HepG2 (cell line): ENCODE results near the gene BLOC1S4. TPM values are rescaled to one million over a fixed set of nuclear protein-coding genes. Genes with fewer than 3 reads are reported as not detected.
"Not testable (repeated sequence)": the region's sequence is repeated elsewhere in the genome, so short reads cannot be mapped to it uniquely, and the experiment has no call there.

Experiments
- ATAC-seq: fragments of 200-7000 bp; cut with Tn5 transposase; 3 replicates; pipeline ENCODE4 v1.9.1; 2020; ENCODE audit warnings: mild to moderate bottlenecking, moderate library complexity
- BruUV-seq: library from RNA; stranded (reverse); fragments of 400-500 nt; replicated peaks from 2 replicates; lab custom pipeline; 2021; lab: Mats Ljungman, UMichigan
- CTCF ChIA-PET: fragments of 300-600 bp; formaldehyde crosslinking; extraction: SDS; loops from one replicate; lab custom pipeline; 2021; ENCODE audit warnings: low total read pairs, inconsistent platforms, low intra/inter-chr PET ratio; lab: Yijun Ruan, JAX
- POLR2A ChIA-PET: fragments of 350-600 bp; sonication (Branson Sonifier 250); formaldehyde crosslinking; loops from one replicate; lab custom pipeline; 2020; ENCODE audit warnings: antibody characterized with exemption, inconsistent platforms; lab: Yijun Ruan, JAX
- DNase-seq: peaks from one replicate; pipeline ENCODE4 v3.0.0-alpha.2; 2015; ENCODE audit warnings: low spot score
- FAIRE-seq: peaks from 3 replicates; lab custom pipeline; 2011; peaks lifted over from hg19 to GRCh38; lab: Jason Lieb, UNC
- H2AFZ ChIP-seq: one replicate; pipeline ENCODE4 v1.6.1; 2011; ENCODE audit warnings: low read length, inconsistent platforms
- H3K27ac ChIP-seq: fragments of 300-600 bp; 3 replicates; pipeline ENCODE4 v1.8.0; 2011; ENCODE audit warnings: mixed run types, mild to moderate bottlenecking, mixed read lengths, low read length, inconsistent platforms; ENCODE audit not compliant: insufficient read depth; ENCODE audit errors: extremely low read length
- H3K27me3 ChIP-seq, 2 experiments: fragments of 200-600 bp in 1 of 2; 2 replicates in 1 of 2; 3 replicates in 1 of 2; pipeline versions ENCODE4 v1.6.0 to v1.8.0; 2011; ENCODE audit warnings: low read length in 2 of 2, mild to moderate bottlenecking in 2 of 2, moderate library complexity in 2 of 2, inconsistent platforms in 1 of 2; ENCODE audit not compliant: insufficient read depth in 2 of 2, control insufficient read depth in 1 of 2
- H3K36me3 ChIP-seq, 2 experiments: fragments of 200-600 bp in 1 of 2; replicated peaks in 1 of 2; 2 replicates in 1 of 2; 3 replicates in 1 of 2; pipeline versions ENCODE4 v1.5.1 to v1.8.0; 2011; ENCODE audit warnings: low read length in 2 of 2, inconsistent platforms in 1 of 2; ENCODE audit not compliant: insufficient read depth in 2 of 2, control insufficient read depth in 1 of 2
- H3K4me1 ChIP-seq: 2 replicates; pipeline ENCODE4 v1.5.1; 2012; ENCODE audit warnings: low read length, inconsistent platforms; ENCODE audit not compliant: insufficient read depth
- H3K4me2 ChIP-seq: 2 replicates; pipeline ENCODE4 v1.6.0; 2011; ENCODE audit warnings: low read depth, low read length, inconsistent platforms
- H3K4me3 ChIP-seq, 3 experiments: fragments of 200-600 bp in 1 of 3; sonication (generic), shearing (Covaris generic) in 1 of 3; replicated peaks in 1 of 3; 2 replicates each; pipeline ENCODE4 v1.5.1; 2011 to 2016; ENCODE audit warnings: low read length in 3 of 3, inconsistent platforms in 2 of 3, low read depth in 2 of 3, mild to moderate bottlenecking in 2 of 3, control low read depth in 1 of 3, mixed read lengths in 1 of 3; ENCODE audit not compliant: insufficient read depth in 1 of 3
- H3K79me2 ChIP-seq: one replicate; pipeline ENCODE4 v1.6.1; 2011; ENCODE audit warnings: low read length, inconsistent platforms; ENCODE audit not compliant: insufficient read depth
- H3K9ac ChIP-seq: 2 replicates; pipeline ENCODE4 v1.6.0; 2011; ENCODE audit warnings: mild to moderate bottlenecking, low read depth, low read length, inconsistent platforms; ENCODE audit not compliant: insufficient read depth
- H3K9me3 ChIP-seq: 2 replicates; pipeline ENCODE4 v1.5.1; 2012; ENCODE audit warnings: mild to moderate bottlenecking, low read length
- H4K20me1 ChIP-seq: 2 replicates; pipeline ENCODE4 v1.6.0; 2011; ENCODE audit warnings: inconsistent platforms, mild to moderate bottlenecking, low read length, moderate library complexity; ENCODE audit not compliant: insufficient read depth
- MED8 ChIP-seq: sonication (generic); formaldehyde crosslinking; IDR thresholded peaks from 2 replicates; pipeline ENCODE4 v1.8.1; 2023; ENCODE audit warnings: mild to moderate bottlenecking, missing genetic modification reagents; ENCODE audit not compliant: insufficient replicate concordance
- ZNF407 ChIP-seq: sonication (generic); formaldehyde crosslinking; IDR thresholded peaks from one replicate; pipeline ENCODE4 v1.5.1; 2020; ENCODE audit warnings: mild to moderate bottlenecking, missing genetic modification reagents; ENCODE audit errors: not compliant biosample characterization
- ZNF564 ChIP-seq: sonication (generic); formaldehyde crosslinking; IDR thresholded peaks from 2 replicates; pipeline ENCODE4 v1.8.1; 2023; ENCODE audit warnings: mild to moderate bottlenecking, missing genetic modification reagents
- WGBS: methylation state at CpG from one replicate; pipeline ENCODE4 v1.1.6; 2017; ENCODE audit warnings: low lambda C conversion rate; 5-methylcytosine and 5-hydroxymethylcytosine counted together
- in situ Hi-C: cut with HindIII; loops from 2 replicates; pipeline ENCODE4 v1.10.0; 2017; ENCODE audit warnings: low pct_unique_long_range_greater_than_20kb; ENCODE audit not compliant: extremely low pct_ligation_motif_present
- intact Hi-C: fragments of 100-400 bp; cut with micrococcal nuclease; formaldehyde crosslinking; loops from one replicate; pipeline ENCODE4 v1.10.0; 2022; ENCODE audit not compliant: unreplicated experiment
- polyA plus RNA-seq, 8 experiments: library from polyadenylated mRNA; depleted of rRNA in 3 of 8; stranded (reverse) in 7 of 8; unstranded in 1 of 8; fragments of >200 nt; fragmentation: Illumina TruSeq in 4 of 8; extraction: Trizol in 4 of 8; gene quantifications; 2 replicates each; pipeline versions ENCODE4 v1.2.1 to v1.2.3, GENCODE V29; 2011 to 2016; ENCODE audit warnings: low read depth in 4 of 8, missing spikeins in 1 of 8, mixed read lengths in 1 of 8; ENCODE audit not compliant: insufficient read depth in 1 of 8
- total RNA-seq, 5 experiments: library from RNA; depleted of rRNA; stranded (reverse); fragments of >200 nt; fragmentation: Illumina TruSeq; extraction: Trizol; gene quantifications; 2 replicates each; pipeline ENCODE4 v1.2.3, GENCODE V29; 2016; ENCODE audit warnings: low read depth in 1 of 5
- TF ChIP-seq, protein P1 (sequence below): IDR thresholded peaks from 2 replicates; pipeline ENCODE4 v1.6.1; 2016; ENCODE audit warnings: mild to moderate bottlenecking, missing biosample characterization, missing genetic modification reagents
- TF ChIP-seq, protein P2 (sequence below): sonication (generic); formaldehyde crosslinking; IDR thresholded peaks from 2 replicates; pipeline ENCODE4 v1.5.0; 2020; ENCODE audit warnings: mild to moderate bottlenecking, missing genetic modification reagents, moderate library complexity

Gene BLOC1S4
- total and polyA plus RNA-seq, 2 of the 13 experiments (the other 11 are each of a cell fraction or from before 2014, with no cell fraction given) = 15.5 to 20.9 TPM

DNA sequence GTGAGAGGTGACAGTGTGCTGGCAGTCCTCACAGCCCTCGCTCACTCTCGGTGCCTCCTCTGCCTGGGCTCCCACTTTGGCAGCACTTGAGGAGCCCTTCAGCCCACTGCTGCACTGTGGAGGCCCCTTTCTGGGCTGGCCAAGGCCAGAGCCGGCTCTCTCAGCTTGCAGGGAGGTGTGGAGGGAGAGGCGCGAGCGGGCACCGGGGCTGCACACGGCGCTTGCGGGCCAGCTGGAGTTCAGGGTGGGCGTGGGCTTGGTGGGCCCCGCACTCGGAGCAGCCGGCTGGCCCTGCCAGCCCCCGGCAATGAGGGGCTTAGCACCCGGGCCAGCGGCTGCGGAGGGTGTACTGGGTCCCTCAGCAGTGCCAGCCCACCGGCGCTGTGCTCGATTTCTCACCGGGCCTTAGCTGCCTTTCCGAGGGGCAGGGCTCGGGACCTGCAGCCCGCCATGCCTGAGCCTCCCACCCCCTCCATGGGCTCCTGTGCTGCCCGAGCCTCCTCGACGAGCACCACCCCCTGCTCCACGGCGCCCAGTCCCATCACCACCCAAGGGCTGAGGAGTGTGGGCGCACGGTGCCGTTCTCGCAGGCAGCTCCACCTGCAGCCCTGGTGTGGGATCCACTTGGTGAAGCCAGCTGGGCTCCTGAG lies 43.3 kb upstream of the BLOC1S4 start:
- in situ Hi-C loops = not testable (repeated sequence)

More for the DNA sequence above, 43.3 kb upstream of the BLOC1S4 start:
- Histone ChIP-seq H3K4me1 (peaks cover 39% of the 10 kb centered on the region), H3K4me3 (0 out of 6 replicates have a peak overlapping the region, but pooled peaks of 1 of the 3 experiments have one; percentile 78), H3K27ac (peak overlapping the region; percentile 50)
- POLR2A ChIA-PET = interaction anchor here (0.7 to 7.2 kb wide), 29 partner anchors 9 to 401 kb away, joined by 3 to 122 read pairs (median 7); partner anchors contain the start of genes BLOC1S4, MAN2B2, MRFAP1 and MRFAP1L1
- not testable (repeated sequence) for H3K4me2 ChIP-seq, H3K9me3 ChIP-seq
- TF ChIP-seq ZNF407 (CRISPR knock-in tag) (peak; percentile 35), ZNF564 (CRISPR knock-in tag) (peak; percentile 8; the same call in 1 of the 2 replicates), MED8 (CRISPR knock-in tag) (peak; percentile 38)
- TF ChIP-seq, protein P1, sequence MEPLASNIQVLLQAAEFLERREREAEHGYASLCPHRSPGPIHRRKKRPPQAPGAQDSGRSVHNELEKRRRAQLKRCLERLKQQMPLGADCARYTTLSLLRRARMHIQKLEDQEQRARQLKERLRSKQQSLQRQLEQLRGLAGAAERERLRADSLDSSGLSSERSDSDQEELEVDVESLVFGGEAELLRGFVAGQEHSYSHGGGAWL = 0 out of 2 replicates have a peak, but pooled peaks have one; percentile 48
- TF ChIP-seq, protein P2, sequence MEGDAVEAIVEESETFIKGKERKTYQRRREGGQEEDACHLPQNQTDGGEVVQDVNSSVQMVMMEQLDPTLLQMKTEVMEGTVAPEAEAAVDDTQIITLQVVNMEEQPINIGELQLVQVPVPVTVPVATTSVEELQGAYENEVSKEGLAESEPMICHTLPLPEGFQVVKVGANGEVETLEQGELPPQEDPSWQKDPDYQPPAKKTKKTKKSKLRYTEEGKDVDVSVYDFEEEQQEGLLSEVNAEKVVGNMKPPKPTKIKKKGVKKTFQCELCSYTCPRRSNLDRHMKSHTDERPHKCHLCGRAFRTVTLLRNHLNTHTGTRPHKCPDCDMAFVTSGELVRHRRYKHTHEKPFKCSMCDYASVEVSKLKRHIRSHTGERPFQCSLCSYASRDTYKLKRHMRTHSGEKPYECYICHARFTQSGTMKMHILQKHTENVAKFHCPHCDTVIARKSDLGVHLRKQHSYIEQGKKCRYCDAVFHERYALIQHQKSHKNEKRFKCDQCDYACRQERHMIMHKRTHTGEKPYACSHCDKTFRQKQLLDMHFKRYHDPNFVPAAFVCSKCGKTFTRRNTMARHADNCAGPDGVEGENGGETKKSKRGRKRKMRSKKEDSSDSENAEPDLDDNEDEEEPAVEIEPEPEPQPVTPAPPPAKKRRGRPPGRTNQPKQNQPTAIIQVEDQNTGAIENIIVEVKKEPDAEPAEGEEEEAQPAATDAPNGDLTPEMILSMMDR = 0 out of 2 replicates have a peak, but pooled peaks have one; percentile 11
- TF ChIP-seq, all 625 proteins: peak for 5; not testable (repeated sequence) for 620
- Histone ChIP-seq H3K36me3 (peaks cover 0 to 13% of the 10 kb centered on the region in 2 experiments; a peak in 3 of 5 replicates), H3K79me2 (peaks cover 29% of the 10 kb centered on the region), H4K20me1 (peaks cover 14% of the 10 kb centered on the region)
- WGBS = 95% methylated on average over 11 of the region's 34 CpGs
- H3K9ac ChIP-seq, BruUV-seq, H2AFZ ChIP-seq, FAIRE-seq, CTCF ChIA-PET, H3K27me3 ChIP-seq, DNase-seq, ATAC-seq: not testable (repeated sequence)
- intact Hi-C loops = loop anchor here (1.0 kb wide), 1 partner anchor 38 kb away; no protein-coding TSS in a partner anchor
